GM18519 (cell line): Measurements from ENCODE around the gene RTN4.

ENCODE experiments used
- ATAC-seq: cut with Tn5 transposase; IDR thresholded peaks from one replicate; pipeline ENCODE4 v1.9.1; 2021; ENCODE audit warnings: mild to moderate bottlenecking, moderate library complexity; ENCODE audit not compliant: unreplicated experiment, low FRiP score

RTN4 gene

GRCh38 chr2:54931473-54931872 lies 118.8 kb downstream of the RTN4 start:
- ATAC-seq = no peak

GRCh38 chr2:54928719-54929118 lies 121.5 kb downstream of the RTN4 start:
- no peak for ATAC-seq

DNA sequence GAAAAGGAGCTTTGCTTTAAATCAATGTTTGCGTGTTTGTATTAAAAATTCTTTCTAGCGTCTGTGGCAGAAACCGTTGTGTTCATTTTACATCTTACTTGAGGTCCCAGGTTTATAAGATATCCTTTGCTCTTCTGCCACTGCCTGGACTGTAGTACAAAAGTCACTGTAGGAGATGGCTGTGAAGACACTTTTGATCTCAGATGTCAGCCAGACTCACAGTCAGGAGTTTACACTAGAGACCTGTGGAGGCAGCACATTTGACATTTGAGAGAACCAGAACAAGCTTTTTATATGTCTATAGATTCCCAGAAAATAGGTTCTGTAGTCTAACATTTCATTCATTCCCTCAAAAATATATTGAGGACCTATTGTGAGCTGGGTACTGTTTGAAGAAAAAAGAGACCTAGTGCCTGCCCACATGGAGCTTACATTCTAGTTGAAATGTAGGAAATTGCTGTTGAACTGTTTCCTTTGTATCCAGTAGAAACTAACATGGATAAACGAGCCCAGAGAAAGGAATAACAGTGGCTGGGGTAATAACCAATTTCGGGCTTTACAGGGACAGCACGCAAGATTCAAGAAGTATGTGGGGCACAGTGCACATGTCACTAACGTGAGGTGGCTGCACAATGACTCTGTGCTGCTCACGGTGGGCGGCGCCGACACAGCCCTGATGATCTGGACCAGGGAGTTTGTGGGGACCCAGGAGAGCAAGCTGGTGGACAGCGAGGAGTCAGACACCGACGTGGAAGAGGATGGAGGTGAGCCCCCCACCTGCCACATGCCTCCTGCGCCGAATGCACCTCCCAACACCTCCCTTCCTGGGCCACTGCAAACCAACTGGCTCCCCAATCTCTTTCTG lies 122.3 kb downstream of the RTN4 start:
- ATAC-seq = no peak

DNA sequence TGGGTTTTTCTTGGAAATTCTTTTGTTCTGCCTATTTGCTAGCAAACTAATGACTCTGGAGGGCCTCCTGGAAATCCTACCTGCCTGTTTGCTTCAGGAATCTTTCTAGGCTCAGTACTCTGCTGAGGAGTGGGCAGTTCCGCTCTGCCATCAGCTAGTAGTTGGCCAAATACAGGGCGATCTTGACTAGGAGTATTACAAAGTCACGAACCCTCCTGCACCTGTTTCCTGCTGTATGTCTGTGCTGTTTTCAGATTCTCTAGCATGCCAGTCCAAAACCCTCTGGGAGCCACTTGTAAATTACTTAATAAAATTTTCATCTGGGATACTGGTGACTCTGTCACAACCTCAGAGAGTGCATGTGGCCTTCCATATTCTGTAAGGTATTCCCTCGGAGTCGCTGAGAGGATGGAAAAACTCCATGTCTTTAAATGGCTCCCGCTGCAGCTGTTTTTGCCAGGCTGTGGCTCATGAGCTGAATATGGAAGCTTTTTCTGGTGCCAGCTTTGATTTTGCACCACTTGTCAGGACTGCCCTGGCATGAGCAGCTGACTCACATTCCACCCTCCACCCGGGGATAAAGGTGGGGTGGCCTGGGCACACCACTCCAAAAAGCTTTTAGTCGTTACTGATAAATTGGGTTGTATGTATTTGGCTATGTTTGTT lies 123.0 kb downstream of the RTN4 start:
- ATAC-seq = no peak

DNA sequence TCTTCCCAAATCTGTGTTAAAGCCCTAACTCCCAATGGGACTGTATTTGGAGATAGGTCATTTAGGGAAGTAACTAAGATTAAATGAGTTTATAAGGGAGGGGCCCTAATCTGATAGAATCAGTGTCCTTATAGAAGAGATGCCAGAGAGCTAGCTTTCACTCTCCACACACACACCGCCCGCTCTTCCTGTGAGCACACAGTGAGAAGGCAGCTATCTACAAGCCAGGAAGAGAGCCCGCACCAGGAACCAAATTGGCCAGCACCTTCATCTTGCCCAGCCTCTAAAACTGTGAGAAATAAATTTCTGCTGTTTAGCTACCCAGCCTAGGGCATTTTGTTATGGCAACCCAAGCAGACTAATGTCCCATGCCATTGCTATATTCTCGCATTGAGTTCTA lies 125.2 kb downstream of the RTN4 start:
- ATAC-seq = no peak

DNA sequence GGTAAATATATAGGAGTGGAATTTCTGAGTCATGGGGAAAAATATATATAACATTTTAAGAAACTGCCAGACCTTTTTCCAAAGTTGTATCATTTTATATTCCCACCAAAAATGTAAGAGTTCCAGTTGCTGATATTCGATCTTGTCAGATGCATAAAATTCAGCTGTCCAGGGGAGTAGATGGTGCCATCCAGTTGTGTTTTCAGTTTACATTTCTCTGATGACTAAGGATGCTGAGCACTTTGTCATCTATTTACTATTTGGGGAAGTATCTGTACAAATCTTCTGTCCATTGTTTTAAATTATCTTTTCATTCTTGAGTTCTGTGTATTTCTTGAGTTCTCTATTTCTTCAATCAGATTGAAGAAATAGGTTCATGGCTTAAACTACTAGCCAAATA lies 126.1 kb downstream of the RTN4 start:
- ATAC-seq = no peak
